IPS-20b (cell line): Measurements from ENCODE around the gene SLC26A9.

ENCODE experiments used
- H3K27ac ChIP-seq: one replicate; pipeline ENCODE4 v1.5.1; 2013; ENCODE audit warnings: low read length
- H3K27me3 ChIP-seq: 2 replicates; pipeline ENCODE4 v1.6.1; 2013; ENCODE audit warnings: mild to moderate bottlenecking, low read length, inconsistent platforms; ENCODE audit not compliant: insufficient read depth
- H3K36me3 ChIP-seq: 2 replicates; pipeline ENCODE4 v1.6.1; 2013; ENCODE audit warnings: low read depth, mild to moderate bottlenecking, inconsistent platforms, low read length, moderate library complexity; ENCODE audit not compliant: insufficient read depth
- H3K4me1 ChIP-seq: 2 replicates; pipeline ENCODE4 v1.6.1; 2013; ENCODE audit warnings: mild to moderate bottlenecking, control low read depth, inconsistent platforms, low read length, moderate library complexity; ENCODE audit not compliant: insufficient read depth
- H3K4me3 ChIP-seq: 2 replicates; pipeline ENCODE4 v1.5.1; 2013; ENCODE audit warnings: mild to moderate bottlenecking, low read length, inconsistent platforms
- H3K9ac ChIP-seq: 2 replicates; pipeline ENCODE4 v1.6.1; 2013; ENCODE audit warnings: low read depth, mild to moderate bottlenecking, inconsistent platforms, low read length, moderate library complexity
- H3K9me3 ChIP-seq: 2 replicates; pipeline ENCODE4 v1.6.1; 2013; ENCODE audit warnings: mild to moderate bottlenecking, low read depth, low read length, inconsistent platforms; ENCODE audit not compliant: insufficient read depth

SLC26A9 gene

GRCh38 chr1:205959789-205960188 is 16.5 kb upstream of the SLC26A9 start:
- no peaks in the 10 kb centered on the region for H3K9me3 ChIP-seq
- no peaks in the 10 kb centered on the region for H3K4me1 ChIP-seq
- H3K36me3 ChIP-seq, result no peaks in the 10 kb centered on the region
- H3K27me3 ChIP-seq, result no peaks in the 10 kb centered on the region; the same call in 1 of the 2 replicates
- no peak overlapping the region for H3K27ac ChIP-seq
- no peak overlapping the region for H3K4me3 ChIP-seq
- no peak overlapping the region for H3K9ac ChIP-seq

- Histone ChIP-seq H3K27ac (no peak overlapping the region), H3K9me3 (no peaks in the 10 kb centered on the region), H3K27me3 (no peaks in the 10 kb centered on the region), H3K36me3 (no peaks in the 10 kb centered on the region), H3K9ac (no peak overlapping the region), H3K4me1 (peaks cover 13% of the 10 kb centered on the region; the same call in 1 of the 2 replicates), H3K4me3 (no peak overlapping the region)
Observed at GRCh38 chr1:205955499-205955898, 12.2 kb upstream of the SLC26A9 start.

GRCh38 chr1:205954819-205955404 is 11.7 kb upstream of the SLC26A9 start:
- Histone ChIP-seq H3K4me3 (no peak overlapping the region), H3K36me3 (no peaks in the 10 kb centered on the region), H3K9me3 (no peaks in the 10 kb centered on the region), H3K4me1 (peaks cover 13% of the 10 kb centered on the region; the same call in 1 of the 2 replicates), H3K27ac (no peak overlapping the region), H3K9ac (no peak overlapping the region), H3K27me3 (no peaks in the 10 kb centered on the region)

GRCh38 chr1:205951746-205952145 is 8.5 kb upstream of the SLC26A9 start:
- H3K9me3 ChIP-seq, result no peaks in the 10 kb centered on the region
- peaks cover 13% of the 10 kb centered on the region; the same call in 1 of the 2 replicates for H3K4me1 ChIP-seq
- H3K9ac ChIP-seq, result no peak overlapping the region
- H3K4me3 ChIP-seq, result no peak overlapping the region
- no peak overlapping the region for H3K27ac ChIP-seq
- H3K27me3 ChIP-seq, result no peaks in the 10 kb centered on the region; the same call in 1 of the 2 replicates
- H3K36me3 ChIP-seq, result no peaks in the 10 kb centered on the region

GRCh38 chr1:205950826-205951549 is 7.7 kb upstream of the SLC26A9 start:
- peaks cover 6% of the 10 kb centered on the region; the same call in 1 of the 2 replicates for H3K27me3 ChIP-seq
- H3K4me1 ChIP-seq, result peaks cover 13% of the 10 kb centered on the region; the same call in 1 of the 2 replicates
- no peak overlapping the region for H3K4me3 ChIP-seq
- H3K36me3 ChIP-seq, result no peaks in the 10 kb centered on the region
- H3K27ac ChIP-seq, result no peak overlapping the region
- H3K9ac ChIP-seq, result no peak overlapping the region
- no peaks in the 10 kb centered on the region for H3K9me3 ChIP-seq

GRCh38 chr1:205950280-205950679 is 7.0 kb upstream of the SLC26A9 start:
- Histone ChIP-seq H3K27me3 (peaks cover 6% of the 10 kb centered on the region; the same call in 1 of the 2 replicates), H3K4me3 (no peak overlapping the region), H3K4me1 (peaks cover 13% of the 10 kb centered on the region; the same call in 1 of the 2 replicates), H3K9ac (no peak overlapping the region), H3K27ac (no peak overlapping the region), H3K9me3 (no peaks in the 10 kb centered on the region), H3K36me3 (no peaks in the 10 kb centered on the region)

GRCh38 chr1:205949753-205950152 is 6.5 kb upstream of the SLC26A9 start:
- H3K9me3 ChIP-seq, result no peaks in the 10 kb centered on the region
- no peaks in the 10 kb centered on the region for H3K36me3 ChIP-seq
- no peak overlapping the region for H3K9ac ChIP-seq
- H3K4me1 ChIP-seq, result peaks cover 13% of the 10 kb centered on the region; the same call in 1 of the 2 replicates
- H3K27me3 ChIP-seq, result peaks cover 6% of the 10 kb centered on the region; the same call in 1 of the 2 replicates
- H3K4me3 ChIP-seq, result no peak overlapping the region
- H3K27ac ChIP-seq, result no peak overlapping the region

- H3K27me3 ChIP-seq, result peaks cover 6% of the 10 kb centered on the region; the same call in 1 of the 2 replicates
- no peak overlapping the region for H3K9ac ChIP-seq
- H3K9me3 ChIP-seq, result no peaks in the 10 kb centered on the region
- H3K27ac ChIP-seq, result no peak overlapping the region
- H3K4me3 ChIP-seq, result no peak overlapping the region
- no peaks in the 10 kb centered on the region for H3K36me3 ChIP-seq
- peaks cover 10% of the 10 kb centered on the region; the same call in 1 of the 2 replicates for H3K4me1 ChIP-seq
Observed at GRCh38 chr1:205948886-205949285, 5.6 kb upstream of the SLC26A9 start.

- Histone ChIP-seq H3K27ac (no peak overlapping the region), H3K4me3 (no peak overlapping the region), H3K9ac (no peak overlapping the region), H3K4me1 (0 out of 2 replicates have a peak, but pooled peaks cover 3% of the 10 kb centered on the region), H3K9me3 (no peaks in the 10 kb centered on the region), H3K27me3 (peaks cover 6% of the 10 kb centered on the region; the same call in 1 of the 2 replicates), H3K36me3 (no peaks in the 10 kb centered on the region)
Observed at GRCh38 chr1:205948039-205948438, 4.8 kb upstream of the SLC26A9 start.

GRCh38 chr1:205947024-205947423 is 3.8 kb upstream of the SLC26A9 start:
- Histone ChIP-seq H3K4me1 (no peaks in the 10 kb centered on the region), H3K27me3 (peaks cover 6% of the 10 kb centered on the region; the same call in 1 of the 2 replicates), H3K27ac (no peak overlapping the region), H3K36me3 (no peaks in the 10 kb centered on the region), H3K9ac (no peak overlapping the region), H3K4me3 (no peak overlapping the region), H3K9me3 (no peaks in the 10 kb centered on the region)

- peaks cover 6% of the 10 kb centered on the region for H3K4me1 ChIP-seq
- H3K9me3 ChIP-seq, result no peaks in the 10 kb centered on the region
- H3K9ac ChIP-seq, result no peak overlapping the region
- H3K27me3 ChIP-seq, result peaks cover 6% of the 10 kb centered on the region; the same call in 1 of the 2 replicates
- H3K27ac ChIP-seq, result no peak overlapping the region
- no peak overlapping the region for H3K4me3 ChIP-seq
- no peaks in the 10 kb centered on the region for H3K36me3 ChIP-seq
Observed at GRCh38 chr1:205945069-205945468, 1.8 kb upstream of the SLC26A9 start.

GRCh38 chr1:205944525-205944924 is 1.3 kb upstream of the SLC26A9 start:
- Histone ChIP-seq H3K27me3 (peaks cover 6% of the 10 kb centered on the region; the same call in 1 of the 2 replicates), H3K9ac (no peak overlapping the region), H3K27ac (no peak overlapping the region), H3K9me3 (no peaks in the 10 kb centered on the region), H3K4me1 (peaks cover 10% of the 10 kb centered on the region), H3K36me3 (no peaks in the 10 kb centered on the region), H3K4me3 (no peak overlapping the region)
